ENCODE results near the gene TMEM98. TPM values are rescaled to one million over a fixed set of nuclear protein-coding genes. Genes with fewer than 3 reads are reported as not detected.
A peak's percentile ranks its signal among the peaks of the same experiment; 100 is the strongest.

The TMEM98 gene
- total and polyA plus RNA-seq, 2 of the 4 experiments (the other 2 are of a cell fraction) = 173 to 195 TPM

DNA sequence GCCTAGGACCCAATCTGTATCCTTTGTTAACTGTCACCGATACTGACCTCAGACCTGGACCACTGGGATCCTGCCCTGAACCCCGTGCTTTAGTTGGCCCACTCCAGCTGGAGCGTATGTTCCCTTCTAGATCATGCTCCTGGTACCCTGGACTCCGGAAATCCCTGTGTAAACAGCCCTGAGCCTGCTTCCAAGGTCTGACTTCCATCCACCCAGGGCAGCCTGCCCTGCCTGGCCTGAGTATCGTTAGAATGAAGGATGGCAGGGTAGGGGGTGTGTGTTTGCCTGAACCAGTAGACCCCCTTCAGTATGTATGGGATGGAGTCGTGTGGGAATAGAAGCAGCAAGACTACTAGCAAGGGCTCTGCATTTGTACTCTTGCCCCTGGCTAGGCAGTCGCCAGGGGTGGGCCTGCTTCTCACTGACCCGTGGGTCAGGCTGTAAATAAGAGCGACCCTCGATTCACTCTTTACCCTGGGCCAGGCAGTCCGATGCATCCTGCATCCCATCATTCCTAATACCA, 691 bp upstream of the TMEM98 start:
- peak overlapping the region; percentile 20; the same call in 1 of the 2 replicates for H3K14ac ChIP-seq (replicated peaks; ENCODE audit: low read depth, low read length)
- peak overlapping the region; percentile 41; the same call in 1 of the 2 replicates for H2BK20ac ChIP-seq (ENCODE audit: low read depth, low read length)
- no peaks in the 10 kb centered on the region for H3K9me3 ChIP-seq (ENCODE audit: control insufficient read depth, insufficient read depth, low read length)
- H3K27me3 ChIP-seq (ENCODE audit: control insufficient read depth, insufficient read depth, low read length) = no peaks in the 10 kb centered on the region
- WGBS, 2 experiments (ENCODE audit: extremely low coverage in 2 of 2, insufficient read length in 1 of 2) = 91% methylated on average over 1 of the region's 11 CpGs; no CpG with 5 or more reads in 1 of the 2 experiments
- peak overlapping the region; percentile 84 for H4K5ac ChIP-seq (ENCODE audit: low read depth, low read length)
- intact Hi-C loops (cut with micrococcal nuclease) (loop anchor here (5.0 kb wide), 2 partner anchors 50 to 70 kb away; partner anchors contain the start of gene MYO1D), in situ Hi-C loops (cut with MboI; ENCODE audit: low sequenced_read_pairs) (no loop called here), dilution Hi-C loops (cut with HindIII; ENCODE audit: low sequenced_read_pairs, unreplicated experiment) (no loop called here)
- H2AK5ac ChIP-seq (ENCODE audit: low read depth, low read length) = peak overlapping the region; percentile 61; the same call in 1 of the 2 replicates
- peaks cover 16% of the 10 kb centered on the region for H3K4me1 ChIP-seq (ENCODE audit: control insufficient read depth, insufficient read depth, low read length)
- ChIA-PET CTCF (interaction anchor here (0.7 kb wide), 1 partner anchor 9 kb away, joined by 3 read pairs; no protein-coding TSS in a partner anchor), POLR2A (ENCODE audit: unreplicated experiment) (no interaction called here)
- H2BK120ac ChIP-seq (ENCODE audit: low read depth, low read length) = peak overlapping the region; percentile 51; the same call in 1 of the 2 replicates
- H3K36me3 ChIP-seq (ENCODE audit: control insufficient read depth, insufficient read depth, low read length) = peaks cover 7% of the 10 kb centered on the region
- peak overlapping the region; percentile 62 for H2BK5ac ChIP-seq (ENCODE audit: low read depth, low read length, poor library complexity, severe bottlenecking)
- peak overlapping the region; percentile 85 for H3K9ac ChIP-seq (ENCODE audit: low read depth, low read length)
- BruUV-seq (replicated peaks) = no TSS peak
- 0 out of 2 replicates have a peak, but pooled peaks cover 5% of the 10 kb centered on the region for H4K20me1 ChIP-seq (ENCODE audit: insufficient read depth, low read length)
- peaks cover 15% of the 10 kb centered on the region for H3K9me1 ChIP-seq (ENCODE audit: insufficient read depth, low read length)
- H2AK9ac ChIP-seq (replicated peaks; ENCODE audit: low read depth, low read length, poor library complexity) = peak overlapping the region; percentile 88
- peak overlapping the region; percentile 35 for H4K91ac ChIP-seq (ENCODE audit: insufficient read depth, low read depth, low read length)
- peaks cover 11 to 39% of the 10 kb centered on the region in 2 experiments for H3K79me1 ChIP-seq (ENCODE audit: low read depth in 1 of 2, low read length in 2 of 2)
- no peak overlapping the region for H3K56ac ChIP-seq (ENCODE audit: extremely low read depth, insufficient read depth, low read length)
- peak overlapping the region; percentile 47 for H3K4ac ChIP-seq (ENCODE audit: low read depth, low read length)
- H3K4me3 ChIP-seq (ENCODE audit: insufficient read depth, low read depth, low read length) = peak overlapping the region; percentile 79
- H2BK15ac ChIP-seq (ENCODE audit: low read depth, low read length) = no peak overlapping the region
- peak overlapping the region; percentile 63 for H3K27ac ChIP-seq (ENCODE audit: insufficient read depth, low read length)
- H4K8ac ChIP-seq (ENCODE audit: low read depth in 2 of 2, low read length in 2 of 2) = peak overlapping the region; percentile 54 to 77
- peak overlapping the region; percentile 59 for H3K18ac ChIP-seq (ENCODE audit: low read depth, low read length)
- peak overlapping the region; percentile 26 for H3K23ac ChIP-seq (ENCODE audit: low read depth, low read length)
- peak; percentile 8 for ATAC-seq (ENCODE audit: low read depth)
- DNase-seq = peak; percentile 11
- no peak for TF ChIP-seq FOS (IDR thresholded peaks at IDR 0.05; ENCODE audit: low read depth, low read length)
- TF ChIP-seq RFX5 (IDR thresholded peaks at IDR 0.05; ENCODE audit: low read depth, low read length) = no peak
- no peak for TF ChIP-seq CEBPB (IDR thresholded peaks at IDR 0.05; ENCODE audit: low read depth, low read length)
- peak overlapping the region; percentile 96 for H2AFZ ChIP-seq (replicated peaks; ENCODE audit: low read length, poor library complexity)
- H3K4me2 ChIP-seq (ENCODE audit: low read depth, low read length) = peak overlapping the region; percentile 84

All from IMR-90 (cell line).